Measurements from ENCODE around the gene CHCHD6.

Gene CHCHD6

DNA sequence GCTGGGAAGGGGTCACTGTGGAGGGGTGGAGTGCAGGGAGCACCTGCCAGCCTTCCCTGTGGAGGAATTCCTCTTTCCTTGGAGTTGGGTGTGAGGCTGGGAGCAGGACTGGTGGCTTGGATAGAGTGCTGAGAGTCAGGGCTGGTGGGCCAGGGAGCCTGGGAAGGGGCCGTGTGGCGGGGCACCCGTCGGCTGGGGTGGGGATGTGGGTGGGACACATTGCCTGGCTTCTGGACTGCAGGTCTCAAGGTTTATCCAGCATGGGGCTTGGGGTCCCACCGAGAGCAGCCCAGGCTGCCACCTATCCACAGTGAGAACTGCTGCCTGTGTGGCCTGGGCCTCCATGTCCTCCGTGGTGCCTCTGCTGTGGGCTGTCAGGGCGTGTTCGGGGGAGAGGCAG lies 283.6 kb downstream of the CHCHD6 start:
- no peak overlapping the region for H2AFZ ChIP-seq (ENCODE audit: low read depth, low read length)
- H3K9me3 ChIP-seq (ENCODE audit: insufficient read depth, low read length, severe bottlenecking), result no peaks in the 10 kb centered on the region
- ATAC-seq (ENCODE audit: insufficient read depth, low read depth) (no peak), DNase-seq (no peak)
- no peaks in the 10 kb centered on the region for H3K27me3 ChIP-seq (ENCODE audit: insufficient read depth, low read length, poor library complexity)
- H3K36me3 ChIP-seq (ENCODE audit: insufficient read depth, low read length), result peaks cover 43% of the 10 kb centered on the region
- H3K9ac ChIP-seq (ENCODE audit: low read depth, low read length), result no peak overlapping the region
- TF ChIP-seq, protein P1, sequence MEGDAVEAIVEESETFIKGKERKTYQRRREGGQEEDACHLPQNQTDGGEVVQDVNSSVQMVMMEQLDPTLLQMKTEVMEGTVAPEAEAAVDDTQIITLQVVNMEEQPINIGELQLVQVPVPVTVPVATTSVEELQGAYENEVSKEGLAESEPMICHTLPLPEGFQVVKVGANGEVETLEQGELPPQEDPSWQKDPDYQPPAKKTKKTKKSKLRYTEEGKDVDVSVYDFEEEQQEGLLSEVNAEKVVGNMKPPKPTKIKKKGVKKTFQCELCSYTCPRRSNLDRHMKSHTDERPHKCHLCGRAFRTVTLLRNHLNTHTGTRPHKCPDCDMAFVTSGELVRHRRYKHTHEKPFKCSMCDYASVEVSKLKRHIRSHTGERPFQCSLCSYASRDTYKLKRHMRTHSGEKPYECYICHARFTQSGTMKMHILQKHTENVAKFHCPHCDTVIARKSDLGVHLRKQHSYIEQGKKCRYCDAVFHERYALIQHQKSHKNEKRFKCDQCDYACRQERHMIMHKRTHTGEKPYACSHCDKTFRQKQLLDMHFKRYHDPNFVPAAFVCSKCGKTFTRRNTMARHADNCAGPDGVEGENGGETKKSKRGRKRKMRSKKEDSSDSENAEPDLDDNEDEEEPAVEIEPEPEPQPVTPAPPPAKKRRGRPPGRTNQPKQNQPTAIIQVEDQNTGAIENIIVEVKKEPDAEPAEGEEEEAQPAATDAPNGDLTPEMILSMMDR (IDR thresholded peaks at IDR 0.05; ENCODE audit: borderline replicate concordance, extremely low read depth, low read length, poor library complexity, severe bottlenecking), result no peak
- TF ChIP-seq EZH2 (IDR thresholded peaks at IDR 0.05; ENCODE audit: borderline replicate concordance, low read depth, low read length, severe bottlenecking), result no peak
- H3K27ac ChIP-seq (ENCODE audit: low read length), result no peak overlapping the region
- peaks cover 18% of the 10 kb centered on the region for H3K4me1 ChIP-seq (ENCODE audit: insufficient read depth, low read length)
- peaks cover 80% of the 10 kb centered on the region for H4K20me1 ChIP-seq (ENCODE audit: insufficient read depth, low read length)
- H3K79me2 ChIP-seq (ENCODE audit: insufficient read depth, low read length), result peaks cover 61% of the 10 kb centered on the region
- H3K4me2 ChIP-seq (ENCODE audit: insufficient read depth, low read length), result no peak overlapping the region
- no peak overlapping the region for H3K4me3 ChIP-seq (ENCODE audit: low read depth in 1 of 2, low read length in 2 of 2)

- Histone ChIP-seq H3K9me3 (ENCODE audit: insufficient read depth, low read length, severe bottlenecking) (no peaks in the 10 kb centered on the region), H3K4me2 (ENCODE audit: insufficient read depth, low read length) (no peak overlapping the region), H3K36me3 (ENCODE audit: insufficient read depth, low read length) (peaks cover 52% of the 10 kb centered on the region), H3K4me1 (ENCODE audit: insufficient read depth, low read length) (peaks cover 16% of the 10 kb centered on the region), H3K79me2 (ENCODE audit: insufficient read depth, low read length) (peaks cover 58% of the 10 kb centered on the region), H3K27ac (ENCODE audit: low read length) (no peak overlapping the region), H3K9ac (ENCODE audit: low read depth, low read length) (no peak overlapping the region), H3K27me3 (ENCODE audit: insufficient read depth, low read length, poor library complexity) (no peaks in the 10 kb centered on the region), H4K20me1 (ENCODE audit: insufficient read depth, low read length) (peaks cover 90% of the 10 kb centered on the region), H3K4me3 (ENCODE audit: low read depth in 1 of 2, low read length in 2 of 2) (no peak overlapping the region), H2AFZ (ENCODE audit: low read depth, low read length) (no peak overlapping the region)
- DNase-seq (no peak), ATAC-seq (ENCODE audit: insufficient read depth, low read depth) (no peak)
- TF ChIP-seq, protein P1 (IDR thresholded peaks at IDR 0.05; ENCODE audit: borderline replicate concordance, extremely low read depth, low read length, poor library complexity, severe bottlenecking), result no peak
- no peak for TF ChIP-seq EZH2 (IDR thresholded peaks at IDR 0.05; ENCODE audit: borderline replicate concordance, low read depth, low read length, severe bottlenecking)
Observed at GRCh38 chr3:126988451-126989021, 284.5 kb downstream of the CHCHD6 start.

GRCh38 chr3:126989316-126990023 lies 285.4 kb downstream of the CHCHD6 start:
- Histone ChIP-seq H3K4me2 (ENCODE audit: insufficient read depth, low read length) (no peak overlapping the region), H3K9ac (ENCODE audit: low read depth, low read length) (no peak overlapping the region), H2AFZ (ENCODE audit: low read depth, low read length) (no peak overlapping the region), H3K79me2 (ENCODE audit: insufficient read depth, low read length) (peaks cover 54% of the 10 kb centered on the region), H3K4me3 (ENCODE audit: low read depth in 1 of 2, low read length in 2 of 2) (no peak overlapping the region), H3K36me3 (ENCODE audit: insufficient read depth, low read length) (peaks cover 62% of the 10 kb centered on the region), H3K9me3 (ENCODE audit: insufficient read depth, low read length, severe bottlenecking) (no peaks in the 10 kb centered on the region), H3K4me1 (ENCODE audit: insufficient read depth, low read length) (peaks cover 7% of the 10 kb centered on the region), H3K27me3 (ENCODE audit: insufficient read depth, low read length, poor library complexity) (no peaks in the 10 kb centered on the region), H3K27ac (ENCODE audit: low read length) (no peak overlapping the region), H4K20me1 (ENCODE audit: insufficient read depth, low read length) (peaks cover 91% of the 10 kb centered on the region)
- ATAC-seq (ENCODE audit: insufficient read depth, low read depth) (no peak), DNase-seq (no peak)
- TF ChIP-seq, protein P1 (IDR thresholded peaks at IDR 0.05; ENCODE audit: borderline replicate concordance, extremely low read depth, low read length, poor library complexity, severe bottlenecking), result no peak
- no peak for TF ChIP-seq EZH2 (IDR thresholded peaks at IDR 0.05; ENCODE audit: borderline replicate concordance, low read depth, low read length, severe bottlenecking)

Measured in DND-41 (cell line).